ENCODE measurements around the gene CES2. TPM values are rescaled to one million over a fixed set of nuclear protein-coding genes. Genes with fewer than 3 reads are reported as not detected.

CES2 gene
- polyA plus RNA-seq, 1 experiment: 33.3 TPM

GRCh38 chr16:66936462-66936861, 1.1 kb downstream of the CES2 start:
- peaks cover 31% of the 10 kb centered on the region for H3K36me3 ChIP-seq (ENCODE audit: control insufficient read depth, insufficient read depth, low read length)
- TF ChIP-seq, protein P1, sequence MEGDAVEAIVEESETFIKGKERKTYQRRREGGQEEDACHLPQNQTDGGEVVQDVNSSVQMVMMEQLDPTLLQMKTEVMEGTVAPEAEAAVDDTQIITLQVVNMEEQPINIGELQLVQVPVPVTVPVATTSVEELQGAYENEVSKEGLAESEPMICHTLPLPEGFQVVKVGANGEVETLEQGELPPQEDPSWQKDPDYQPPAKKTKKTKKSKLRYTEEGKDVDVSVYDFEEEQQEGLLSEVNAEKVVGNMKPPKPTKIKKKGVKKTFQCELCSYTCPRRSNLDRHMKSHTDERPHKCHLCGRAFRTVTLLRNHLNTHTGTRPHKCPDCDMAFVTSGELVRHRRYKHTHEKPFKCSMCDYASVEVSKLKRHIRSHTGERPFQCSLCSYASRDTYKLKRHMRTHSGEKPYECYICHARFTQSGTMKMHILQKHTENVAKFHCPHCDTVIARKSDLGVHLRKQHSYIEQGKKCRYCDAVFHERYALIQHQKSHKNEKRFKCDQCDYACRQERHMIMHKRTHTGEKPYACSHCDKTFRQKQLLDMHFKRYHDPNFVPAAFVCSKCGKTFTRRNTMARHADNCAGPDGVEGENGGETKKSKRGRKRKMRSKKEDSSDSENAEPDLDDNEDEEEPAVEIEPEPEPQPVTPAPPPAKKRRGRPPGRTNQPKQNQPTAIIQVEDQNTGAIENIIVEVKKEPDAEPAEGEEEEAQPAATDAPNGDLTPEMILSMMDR (IDR thresholded peaks at IDR 0.05; ENCODE audit: insufficient read depth, low read depth, low read length): no peak
- ChIA-PET CTCF (interaction anchor here (0.7 to 1.9 kb wide), 4 partner anchors 11 to 41 kb away, joined by 3 to 6 read pairs (median 4); no protein-coding TSS in a partner anchor), POLR2A (no interaction called here)
- no peak overlapping the region for H3K4me3 ChIP-seq (ENCODE audit: low read depth, low read length)
- no peaks in the 10 kb centered on the region for H3K27me3 ChIP-seq (ENCODE audit: control insufficient read depth, insufficient read depth, low read length)
- DNase-seq (ENCODE audit: low read depth): no peak

GRCh38 chr16:66936889-66937554, 1.7 kb downstream of the CES2 start:
- H3K36me3 ChIP-seq (ENCODE audit: control insufficient read depth, insufficient read depth, low read length): peaks cover 35% of the 10 kb centered on the region
- ChIA-PET POLR2A (no interaction called here), CTCF (interaction anchor here (0.6 to 1.5 kb wide), 4 partner anchors 10 to 160 kb away, joined by 3 to 4 read pairs (median 4); no protein-coding TSS in a partner anchor)
- no peak overlapping the region for H3K4me3 ChIP-seq (ENCODE audit: low read depth, low read length)
- no peaks in the 10 kb centered on the region for H3K27me3 ChIP-seq (ENCODE audit: control insufficient read depth, insufficient read depth, low read length)
- DNase-seq (ENCODE audit: low read depth): no peak
- TF ChIP-seq, protein P1 (IDR thresholded peaks at IDR 0.05; ENCODE audit: insufficient read depth, low read depth, low read length): no peak

DNA sequence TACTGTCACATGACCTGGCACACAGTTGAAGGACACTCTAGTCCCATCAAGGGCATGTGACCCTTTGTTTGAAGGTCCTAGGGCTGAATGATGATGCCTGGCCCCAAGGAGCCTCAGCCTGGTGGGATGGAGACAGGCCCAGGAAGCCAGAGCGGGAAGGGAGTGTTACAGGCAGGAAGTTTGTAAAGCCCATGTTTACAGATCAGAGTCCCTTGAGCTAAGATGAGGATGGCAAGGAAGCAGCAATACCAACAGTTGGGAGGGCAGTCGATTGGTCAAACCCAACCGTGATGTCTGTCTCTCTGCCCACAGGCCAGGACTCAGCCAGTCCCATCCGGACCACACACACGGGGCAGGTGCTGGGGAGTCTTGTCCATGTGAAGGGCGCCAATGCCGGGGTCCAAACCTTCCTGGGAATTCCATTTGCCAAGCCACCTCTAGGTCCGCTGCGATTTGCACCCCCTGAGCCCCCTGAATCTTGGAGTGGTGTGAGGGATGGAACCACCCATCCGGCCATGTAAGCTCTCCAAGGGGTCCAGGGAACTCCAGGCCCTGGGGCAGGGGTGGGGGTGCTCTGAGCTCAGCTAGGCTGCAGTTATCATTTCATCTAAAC, 2.5 kb downstream of the CES2 start:
- H3K36me3 ChIP-seq (ENCODE audit: control insufficient read depth, insufficient read depth, low read length): peaks cover 34% of the 10 kb centered on the region
- H3K27me3 ChIP-seq (ENCODE audit: control insufficient read depth, insufficient read depth, low read length): no peaks in the 10 kb centered on the region
- no peak overlapping the region for H3K4me3 ChIP-seq (ENCODE audit: low read depth, low read length)
- ChIA-PET CTCF (interaction anchor here (0.7 to 1.3 kb wide), 3 partner anchors 10 kb away, joined by 3 to 6 read pairs (median 4); no protein-coding TSS in a partner anchor), POLR2A (no interaction called here)
- TF ChIP-seq, protein P1 (IDR thresholded peaks at IDR 0.05; ENCODE audit: insufficient read depth, low read depth, low read length): no peak
- DNase-seq (ENCODE audit: low read depth): no peak

DNA sequence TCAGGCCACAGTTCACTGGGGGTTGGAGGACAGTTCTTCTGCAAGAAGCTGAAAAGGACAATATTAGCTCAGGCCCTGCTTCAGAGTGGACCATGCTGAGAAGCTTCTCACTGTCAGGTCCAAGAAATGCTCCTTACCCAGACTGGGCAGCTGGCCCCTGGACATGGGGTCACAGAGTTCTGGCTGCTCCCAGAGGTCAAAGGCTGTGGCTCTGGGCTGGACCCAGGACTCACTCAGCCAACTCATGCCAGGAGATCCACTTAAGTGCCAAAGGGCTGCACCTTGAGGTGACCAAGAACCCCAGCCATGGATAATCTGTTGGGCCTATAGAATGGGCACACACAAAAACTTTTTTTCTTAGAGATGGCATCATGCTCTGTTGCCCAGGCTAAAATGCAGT, 4.0 kb downstream of the CES2 start:
- no peak for DNase-seq (ENCODE audit: low read depth)
- Histone ChIP-seq H3K4me3 (ENCODE audit: low read depth, low read length) (no peak overlapping the region), H3K36me3 (ENCODE audit: control insufficient read depth, insufficient read depth, low read length) (peaks cover 37% of the 10 kb centered on the region), H3K27me3 (ENCODE audit: control insufficient read depth, insufficient read depth, low read length) (no peaks in the 10 kb centered on the region)
- ChIA-PET CTCF (interaction anchor here (1.0 to 1.2 kb wide), 3 partner anchors 11 to 44 kb away, joined by 3 read pairs; no protein-coding TSS in a partner anchor), POLR2A (no interaction called here)
- TF ChIP-seq, protein P1 (IDR thresholded peaks at IDR 0.05; ENCODE audit: insufficient read depth, low read depth, low read length): no peak

GRCh38 chr16:66940236-66940635, 4.9 kb downstream of the CES2 start:
- Histone ChIP-seq H3K36me3 (ENCODE audit: control insufficient read depth, insufficient read depth, low read length) (peaks cover 37% of the 10 kb centered on the region), H3K4me3 (ENCODE audit: low read depth, low read length) (no peak overlapping the region), H3K27me3 (ENCODE audit: control insufficient read depth, insufficient read depth, low read length) (no peaks in the 10 kb centered on the region)
- no peak for DNase-seq (ENCODE audit: low read depth)
- TF ChIP-seq, protein P1 (IDR thresholded peaks at IDR 0.05; ENCODE audit: insufficient read depth, low read depth, low read length): no peak
- ChIA-PET CTCF (interaction anchor here (1.2 kb wide), 1 partner anchor 14 kb away, joined by 3 read pairs; no protein-coding TSS in a partner anchor), POLR2A (no interaction called here)
